Stimulated activated CD4-positive, alpha-beta T cell treated with anti-CD3 and anti-CD28 coated beads, Interleukin-2, amount 100 ng/mL, for 4 hours (primary cell): ENCODE results near the gene SNX33.
"Not testable (repeated sequence)": the region's sequence is repeated elsewhere in the genome, so short reads cannot be mapped to it uniquely, and the experiment has no call there.

Source experiments
- DNase-seq: peaks from one replicate; pipeline ENCODE4 v3.0.0-alpha.2; 2020; ENCODE audit warnings: low read depth

SNX33 gene

GRCh38 chr15:75699961-75700874 is 52.5 kb downstream of the SNX33 start:
- DNase-seq, result not testable (repeated sequence)

DNA sequence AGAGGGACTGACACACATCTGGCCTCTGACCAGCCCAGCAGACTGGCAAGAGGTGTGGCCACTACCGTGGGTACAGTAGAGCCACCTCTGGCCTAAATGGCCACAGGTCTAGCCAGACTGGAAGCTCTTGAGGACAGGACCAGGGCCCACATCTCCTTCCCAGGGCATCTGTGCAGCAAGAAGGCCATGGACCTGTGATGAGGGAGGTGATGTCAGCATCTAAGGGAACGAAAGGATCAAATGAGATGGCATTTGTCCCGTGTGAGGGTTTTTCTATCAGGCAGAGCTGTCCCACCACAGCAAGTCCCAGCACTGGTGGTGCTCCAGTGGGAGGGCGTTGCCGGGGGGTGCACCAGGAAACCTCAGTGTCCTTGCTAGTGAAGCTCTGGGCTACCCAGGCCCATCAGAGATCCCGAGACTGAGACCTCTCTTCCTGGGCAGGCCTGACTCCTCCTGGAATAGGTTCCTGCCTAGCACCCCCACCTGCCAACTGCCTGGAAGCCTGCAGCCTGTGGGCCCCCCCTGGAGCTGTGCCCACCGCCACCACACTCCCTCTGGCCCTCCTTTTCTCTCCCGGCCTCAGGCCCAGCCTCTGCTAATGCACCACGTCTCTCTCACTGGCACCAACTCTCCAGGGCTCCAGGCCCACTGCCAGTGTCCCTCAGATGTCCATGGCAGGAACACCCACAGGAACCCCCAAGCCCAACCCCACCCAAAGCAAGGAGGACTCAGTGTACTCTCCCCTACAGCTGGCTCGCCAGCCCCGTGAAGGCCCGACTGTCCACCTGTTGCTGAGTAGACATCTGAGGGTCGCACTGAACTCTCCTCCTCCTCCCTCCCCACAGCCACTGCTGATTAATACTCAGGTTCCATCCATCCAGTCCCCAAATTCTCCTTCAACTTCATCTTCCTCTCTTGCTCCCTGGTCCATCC is 53.6 kb downstream of the SNX33 start:
- not testable (repeated sequence) for DNase-seq

DNA sequence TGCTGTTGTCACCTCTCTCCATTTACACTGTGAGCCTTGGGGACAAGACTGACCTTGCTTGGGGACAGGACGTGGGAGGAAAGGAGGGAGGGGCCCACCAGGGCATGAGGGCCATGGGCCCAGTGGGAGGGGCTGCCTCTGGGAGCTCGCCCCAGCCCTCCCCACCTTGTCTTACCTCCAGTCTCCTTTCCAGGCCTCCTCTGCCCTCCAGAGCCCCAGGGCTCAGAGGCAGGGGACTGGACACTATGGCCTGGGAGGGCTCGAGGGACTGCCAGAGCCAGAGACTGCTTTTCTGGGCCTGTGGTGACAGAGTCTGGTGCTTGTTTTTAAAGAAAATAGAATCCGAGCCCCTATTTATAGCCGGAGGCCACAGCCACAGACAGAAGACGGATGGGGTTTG is 54.7 kb downstream of the SNX33 start:
- DNase-seq, result no peak

GRCh38 chr15:75703440-75704262 is 55.9 kb downstream of the SNX33 start:
- DNase-seq, result not testable (repeated sequence)

- DNase-seq, result no peak
Observed at GRCh38 chr15:75704263-75704615, 56.5 kb downstream of the SNX33 start.

GRCh38 chr15:75704618-75705017 is 56.9 kb downstream of the SNX33 start:
- no peak for DNase-seq

DNA sequence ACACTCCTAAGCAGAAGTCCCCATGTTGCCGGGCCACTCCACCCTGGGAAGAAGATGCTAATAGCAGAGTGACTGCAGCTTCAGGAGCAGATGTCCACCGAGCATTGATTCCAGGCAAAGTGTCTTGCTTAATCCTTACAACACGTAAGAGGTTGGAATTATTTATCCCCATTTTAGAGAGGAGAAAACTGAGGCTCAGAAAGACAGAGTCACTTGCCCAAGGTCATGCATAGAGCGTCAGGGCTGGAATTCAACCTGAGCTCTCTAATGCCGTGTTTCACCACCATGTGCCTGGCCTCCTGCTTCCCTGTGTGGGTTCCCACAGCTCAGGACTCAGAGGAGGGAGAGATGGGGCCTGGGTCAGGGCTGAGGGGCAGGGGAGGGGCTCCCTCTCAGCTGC is 57.7 kb downstream of the SNX33 start:
- DNase-seq, result not testable (repeated sequence)

DNA sequence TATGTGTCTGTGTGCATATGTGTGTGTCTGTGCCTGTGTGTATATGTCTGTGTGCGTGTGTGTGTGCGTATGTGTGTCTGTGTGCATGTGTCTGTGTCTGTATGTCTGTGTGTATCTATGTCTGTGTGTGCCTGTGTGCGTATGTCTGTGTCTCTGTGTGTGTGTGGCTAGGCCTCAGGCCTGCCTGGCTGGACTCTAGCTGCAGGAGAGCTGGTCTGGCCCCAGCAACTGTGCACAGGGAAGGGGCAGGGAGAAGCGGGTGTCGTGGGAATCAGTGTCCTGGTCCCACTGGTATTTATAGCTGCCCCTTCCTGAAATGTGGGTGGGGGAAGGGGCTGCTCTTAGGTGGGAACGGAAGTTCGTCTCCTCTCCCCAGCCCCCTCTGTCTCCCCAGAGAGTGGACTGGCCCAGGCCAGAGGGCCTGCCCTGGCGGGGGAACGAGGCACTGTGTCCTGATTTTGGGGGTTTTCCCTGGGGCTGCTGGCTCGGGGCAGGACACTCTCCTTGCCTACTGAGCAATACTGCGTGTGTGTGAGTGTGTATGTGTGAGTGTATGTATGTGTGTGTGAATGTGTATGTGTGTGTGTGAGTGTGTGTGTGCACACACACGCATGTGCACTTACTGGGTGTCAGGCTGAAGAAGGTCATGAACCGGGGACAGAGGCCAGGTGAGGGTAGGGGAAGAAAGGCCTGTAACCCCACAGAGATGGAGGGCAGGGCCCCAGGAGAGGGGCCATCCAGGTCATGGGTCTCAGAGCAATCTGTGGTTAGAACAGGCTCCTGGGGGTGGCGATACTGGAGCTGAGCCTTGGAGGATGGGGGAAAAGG is 58.4 kb downstream of the SNX33 start:
- no peak for DNase-seq

GRCh38 chr15:75706682-75706954 is 58.9 kb downstream of the SNX33 start:
- DNase-seq, result no peak

- DNase-seq, result not testable (repeated sequence)
Observed at GRCh38 chr15:75709458-75709857, 61.7 kb downstream of the SNX33 start.

DNA sequence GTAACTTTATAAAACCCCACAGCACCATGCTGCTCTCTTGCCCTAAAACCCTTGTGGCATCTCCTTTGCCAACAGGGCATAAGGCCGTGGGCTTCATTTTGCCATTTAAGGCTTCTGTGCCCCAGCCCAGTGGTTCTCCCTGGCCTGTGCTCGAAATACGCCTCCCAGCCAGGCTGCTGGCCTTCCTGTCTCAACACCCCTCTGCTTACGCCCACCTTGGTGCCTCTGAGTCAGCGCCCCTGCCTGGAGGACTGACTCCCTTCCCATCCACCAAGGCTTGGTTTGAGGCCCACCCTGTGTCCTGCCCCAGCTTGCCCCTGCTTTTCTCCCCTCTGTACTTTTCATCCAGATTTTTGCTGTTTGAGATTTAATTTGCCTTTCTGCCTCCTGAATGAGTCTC is 63.2 kb downstream of the SNX33 start:
- not testable (repeated sequence) for DNase-seq

DNA sequence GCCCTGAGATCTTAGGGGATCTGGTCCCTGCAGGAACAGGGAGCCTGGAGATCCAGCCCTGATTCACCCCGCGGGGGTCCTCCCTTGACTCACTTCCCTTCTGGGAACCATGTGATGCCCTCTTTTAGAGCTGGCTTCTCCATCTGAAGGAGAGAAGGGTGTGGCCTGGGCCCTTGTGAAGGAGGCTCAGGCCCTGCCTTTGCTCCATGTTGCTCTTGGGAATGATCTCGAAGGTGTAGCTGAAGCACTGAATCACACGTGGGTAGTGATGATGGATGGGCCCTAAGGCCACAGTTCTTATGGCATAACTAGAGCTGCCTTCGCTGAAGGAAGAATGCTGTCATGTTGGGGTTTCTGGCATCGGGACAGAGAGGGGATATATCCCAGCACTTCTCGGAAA is 63.8 kb downstream of the SNX33 start:
- DNase-seq, result not testable (repeated sequence)
